Activated CD4-positive, alpha-beta T cell treated with anti-CD3 and anti-CD28 coated beads, Interleukin-2, amount 10 ng/mL, durations not matched to agents 24 days and 14 days (primary cell): ENCODE data around the gene EYA2. TPM values are rescaled to one million over a fixed set of nuclear protein-coding genes. Genes with fewer than 3 reads are reported as not detected.

ENCODE experiments used
- DNase-seq: peaks from one replicate; pipeline ENCODE4 v3.0.0; 2022
- H3K27ac Mint-ChIP-seq: one replicate; pipeline ENCODE4 v1.8.0; 2022; ENCODE audit warnings: mild to moderate bottlenecking, mixed read lengths
- H3K27me3 Mint-ChIP-seq: one replicate; pipeline ENCODE4 v1.8.0; 2022; ENCODE audit warnings: mixed read lengths
- H3K36me3 Mint-ChIP-seq: one replicate; pipeline ENCODE4 v1.8.0; 2022; ENCODE audit warnings: low read depth, mild to moderate bottlenecking, mixed read lengths
- H3K4me1 Mint-ChIP-seq: one replicate; pipeline ENCODE4 v1.8.0; 2021; ENCODE audit warnings: mixed read lengths
- H3K4me3 Mint-ChIP-seq: one replicate; pipeline ENCODE4 v1.8.0; 2022; ENCODE audit warnings: mild to moderate bottlenecking, moderate library complexity, mixed read lengths
- H3K9me3 Mint-ChIP-seq: one replicate; pipeline ENCODE4 v1.8.0; 2021; ENCODE audit warnings: mixed read lengths
- intact Hi-C: fragments of 100-400 bp; cut with micrococcal nuclease; formaldehyde crosslinking; loops from one replicate; pipeline ENCODE4 v1.15.1; 2023
- total RNA-seq: library from RNA; stranded (reverse); gene quantifications from 2 replicates; pipeline ENCODE4 v1.2.3, GENCODE V29; 2022

Gene EYA2
- total RNA-seq, 1 donor from 2014 or later: not detected

DNA sequence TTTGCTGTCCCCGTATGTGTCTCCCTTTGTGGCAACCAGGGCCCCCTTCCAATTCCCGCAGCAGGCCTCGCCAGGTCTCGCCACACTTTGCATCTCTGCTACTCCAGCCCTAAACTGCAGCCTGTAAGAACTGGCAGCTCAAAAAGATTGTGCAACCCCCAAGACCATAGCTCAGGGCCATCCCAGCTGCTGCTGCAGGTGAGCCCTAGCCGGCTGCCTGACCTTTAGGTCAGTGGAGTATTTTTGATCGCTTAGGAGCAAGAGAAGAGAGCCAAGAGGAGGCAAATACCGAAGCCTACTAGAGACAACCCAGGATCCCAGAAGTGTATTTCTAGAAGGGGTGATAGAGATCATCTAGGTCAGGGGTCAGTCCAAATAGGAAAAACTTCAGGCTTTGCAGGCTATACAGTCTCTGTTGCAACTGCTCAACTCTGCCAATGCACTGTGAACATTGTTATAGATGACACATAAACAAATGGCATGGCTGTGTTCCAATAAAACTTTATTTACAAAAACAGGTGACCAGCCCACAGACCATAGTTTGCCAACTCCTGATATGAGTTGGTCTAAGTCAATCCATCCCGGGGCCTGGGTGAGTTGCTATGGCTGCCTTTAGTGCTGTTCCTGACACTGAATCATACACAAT, 138.4 kb downstream of the EYA2 start:
- Mint-ChIP-seq H3K27me3 (peaks cover 3% of the 10 kb centered on the region), H3K4me1 (no peaks in the 10 kb centered on the region), H3K9me3 (no peaks in the 10 kb centered on the region), H3K4me3 (no peak overlapping the region), H3K36me3 (no peaks in the 10 kb centered on the region), H3K27ac (no peak overlapping the region)
- intact Hi-C loops: no loop called here
- no peak for DNase-seq

DNA sequence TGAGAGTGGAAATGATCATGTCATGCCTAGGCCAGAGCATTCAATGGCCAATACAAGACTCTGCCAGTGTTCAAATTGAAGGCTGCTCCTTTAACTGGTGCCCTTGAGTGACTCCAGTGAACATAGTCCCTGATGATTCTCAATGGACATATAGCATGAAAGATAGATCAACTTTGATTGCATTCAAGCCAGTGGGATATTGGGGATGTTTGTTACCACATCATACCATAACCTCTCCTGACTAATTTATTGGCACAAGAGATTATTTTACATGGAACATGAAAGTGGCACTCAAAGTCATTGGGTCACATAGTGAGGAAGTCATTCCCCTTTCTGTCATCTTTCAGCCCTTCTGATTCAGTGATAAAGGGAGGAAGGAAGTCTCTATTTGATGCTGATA, 139.0 kb downstream of the EYA2 start:
- H3K4me3 Mint-ChIP-seq: no peak overlapping the region
- no peaks in the 10 kb centered on the region for H3K9me3 Mint-ChIP-seq
- H3K27me3 Mint-ChIP-seq: peaks cover 5% of the 10 kb centered on the region
- DNase-seq: no peak
- no peaks in the 10 kb centered on the region for H3K36me3 Mint-ChIP-seq
- no peak overlapping the region for H3K27ac Mint-ChIP-seq
- peaks cover 1% of the 10 kb centered on the region for H3K4me1 Mint-ChIP-seq
- intact Hi-C loops: no loop called here

- H3K4me1 Mint-ChIP-seq: peaks cover 2% of the 10 kb centered on the region
- no peak for DNase-seq
- no peaks in the 10 kb centered on the region for H3K9me3 Mint-ChIP-seq
- no peak overlapping the region for H3K4me3 Mint-ChIP-seq
- H3K27me3 Mint-ChIP-seq: peaks cover 6% of the 10 kb centered on the region
- intact Hi-C loops: no loop called here
- no peak overlapping the region for H3K27ac Mint-ChIP-seq
- no peaks in the 10 kb centered on the region for H3K36me3 Mint-ChIP-seq
These were observed 140.5 kb downstream of the EYA2 start for GRCh38 chr20:47035026-47035590.

DNA sequence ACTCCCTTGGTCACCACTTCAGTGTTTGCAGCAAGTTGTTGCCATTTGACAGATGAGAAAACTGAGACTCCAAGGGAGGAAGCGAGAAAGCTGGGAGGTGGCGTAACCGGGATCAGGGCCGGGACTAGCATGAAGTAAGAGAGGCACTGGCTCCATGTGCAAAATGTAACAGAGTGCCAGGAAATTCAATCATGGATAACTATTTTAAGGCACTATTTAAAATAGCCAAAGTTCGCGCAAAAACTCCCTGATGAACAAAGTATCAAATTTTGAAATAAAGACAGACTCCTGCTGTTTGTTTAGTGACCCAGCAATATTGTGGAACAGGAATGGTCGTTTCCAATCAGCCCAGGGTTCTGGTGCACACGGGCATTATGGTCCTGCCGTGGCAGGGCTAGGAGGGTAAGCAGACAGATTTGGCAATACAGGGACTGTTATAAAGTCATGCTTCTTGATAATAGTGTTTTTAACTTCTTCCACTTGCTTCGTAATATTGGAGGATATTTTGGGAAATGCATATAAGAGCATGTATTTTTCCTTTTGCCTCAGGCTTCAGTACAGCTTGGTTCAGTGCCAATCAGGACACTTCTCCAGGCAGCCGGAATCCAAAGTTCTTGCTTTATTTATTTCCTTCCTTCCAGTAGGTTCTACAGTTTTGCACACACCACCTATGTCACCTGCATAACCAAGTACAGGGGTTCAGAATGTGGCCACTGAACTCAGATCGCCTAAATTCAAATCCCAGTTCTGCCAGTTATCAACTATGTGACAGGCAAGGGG, 141.6 kb downstream of the EYA2 start:
- H3K27ac Mint-ChIP-seq: no peak overlapping the region
- intact Hi-C loops: no loop called here
- peaks cover 5% of the 10 kb centered on the region for H3K27me3 Mint-ChIP-seq
- no peaks in the 10 kb centered on the region for H3K36me3 Mint-ChIP-seq
- H3K4me3 Mint-ChIP-seq: no peak overlapping the region
- H3K9me3 Mint-ChIP-seq: no peaks in the 10 kb centered on the region
- DNase-seq: no peak
- H3K4me1 Mint-ChIP-seq: peaks cover 2% of the 10 kb centered on the region

- intact Hi-C loops: no loop called here
- no peak overlapping the region for H3K27ac Mint-ChIP-seq
- H3K4me3 Mint-ChIP-seq: no peak overlapping the region
- H3K27me3 Mint-ChIP-seq: peaks cover 9% of the 10 kb centered on the region
- H3K9me3 Mint-ChIP-seq: no peaks in the 10 kb centered on the region
- H3K36me3 Mint-ChIP-seq: no peaks in the 10 kb centered on the region
- DNase-seq: no peak
- H3K4me1 Mint-ChIP-seq: peaks cover 2% of the 10 kb centered on the region
These were observed 144.2 kb downstream of the EYA2 start for GRCh38 chr20:47038566-47039560.

GRCh38 chr20:47040506-47041125, 146.0 kb downstream of the EYA2 start:
- Mint-ChIP-seq H3K9me3 (no peaks in the 10 kb centered on the region), H3K4me1 (peaks cover 2% of the 10 kb centered on the region), H3K36me3 (no peaks in the 10 kb centered on the region), H3K27me3 (peaks cover 9% of the 10 kb centered on the region), H3K27ac (no peak overlapping the region), H3K4me3 (no peak overlapping the region)
- DNase-seq: no peak
- intact Hi-C loops: no loop called here

- Mint-ChIP-seq H3K36me3 (no peaks in the 10 kb centered on the region), H3K4me3 (no peak overlapping the region), H3K27ac (no peak overlapping the region), H3K27me3 (peaks cover 9% of the 10 kb centered on the region), H3K4me1 (peaks cover 2% of the 10 kb centered on the region), H3K9me3 (no peaks in the 10 kb centered on the region)
- intact Hi-C loops: no loop called here
- DNase-seq: no peak
These were observed 146.8 kb downstream of the EYA2 start for GRCh38 chr20:47041396-47041899.

DNA sequence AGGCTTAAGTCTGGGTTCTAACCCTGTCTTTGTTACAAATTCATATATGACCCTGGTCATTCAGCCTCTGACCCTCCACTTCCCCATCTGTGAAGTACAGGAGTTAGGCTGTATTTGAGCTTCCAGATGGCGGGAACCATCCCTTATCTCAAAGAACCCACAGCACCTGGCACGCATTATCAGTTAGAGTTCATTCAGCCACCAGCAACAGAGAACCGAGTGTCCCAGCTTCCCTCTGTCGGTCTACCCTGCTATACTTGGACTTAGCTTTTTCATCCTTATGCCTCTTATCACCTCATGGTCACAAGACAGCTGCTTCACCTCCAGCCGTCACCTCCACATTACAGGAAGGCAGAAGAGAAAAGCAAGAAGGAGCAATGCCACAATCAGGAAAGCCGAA, 147.8 kb downstream of the EYA2 start:
- H3K4me3 Mint-ChIP-seq: no peak overlapping the region
- H3K27me3 Mint-ChIP-seq: peaks cover 9% of the 10 kb centered on the region
- peaks cover 2% of the 10 kb centered on the region for H3K4me1 Mint-ChIP-seq

GRCh38 chr20:47043086-47043485, 148.4 kb downstream of the EYA2 start:
- Mint-ChIP-seq H3K27ac (no peak overlapping the region), H3K4me3 (no peak overlapping the region), H3K27me3 (peaks cover 9% of the 10 kb centered on the region), H3K9me3 (no peaks in the 10 kb centered on the region), H3K36me3 (no peaks in the 10 kb centered on the region), H3K4me1 (peaks cover 2% of the 10 kb centered on the region)
- intact Hi-C loops: no loop called here
- no peak for DNase-seq

More for the DNA sequence above, 147.8 kb downstream of the EYA2 start:
- DNase-seq: no peak
- intact Hi-C loops: no loop called here
- no peaks in the 10 kb centered on the region for H3K9me3 Mint-ChIP-seq
- H3K27ac Mint-ChIP-seq: no peak overlapping the region
- no peaks in the 10 kb centered on the region for H3K36me3 Mint-ChIP-seq

DNA sequence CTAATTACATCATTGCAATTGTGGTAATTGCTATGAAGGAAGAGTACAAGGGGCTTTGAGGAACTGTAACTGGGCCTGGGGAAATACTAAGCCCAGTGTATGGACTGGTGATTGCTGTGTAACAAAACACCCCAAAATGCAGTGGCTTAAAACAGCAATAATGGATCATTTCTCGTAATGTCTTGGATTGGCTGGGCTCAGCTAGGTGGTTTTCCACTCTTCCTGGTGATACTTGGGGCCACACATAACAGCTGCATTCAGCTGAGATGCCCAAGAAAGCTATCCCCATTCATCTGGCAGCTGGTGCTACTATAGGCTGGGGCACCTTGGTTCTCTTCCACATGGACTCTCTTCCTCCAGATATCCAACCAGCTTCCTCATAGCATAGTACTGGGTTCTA, 150.3 kb downstream of the EYA2 start:
- no peaks in the 10 kb centered on the region for H3K9me3 Mint-ChIP-seq
- no peaks in the 10 kb centered on the region for H3K36me3 Mint-ChIP-seq
- H3K4me3 Mint-ChIP-seq: no peak overlapping the region
- no peak overlapping the region for H3K27ac Mint-ChIP-seq
- no peak for DNase-seq
- intact Hi-C loops: no loop called here
- peaks cover 8% of the 10 kb centered on the region for H3K27me3 Mint-ChIP-seq
- H3K4me1 Mint-ChIP-seq: no peaks in the 10 kb centered on the region

DNA sequence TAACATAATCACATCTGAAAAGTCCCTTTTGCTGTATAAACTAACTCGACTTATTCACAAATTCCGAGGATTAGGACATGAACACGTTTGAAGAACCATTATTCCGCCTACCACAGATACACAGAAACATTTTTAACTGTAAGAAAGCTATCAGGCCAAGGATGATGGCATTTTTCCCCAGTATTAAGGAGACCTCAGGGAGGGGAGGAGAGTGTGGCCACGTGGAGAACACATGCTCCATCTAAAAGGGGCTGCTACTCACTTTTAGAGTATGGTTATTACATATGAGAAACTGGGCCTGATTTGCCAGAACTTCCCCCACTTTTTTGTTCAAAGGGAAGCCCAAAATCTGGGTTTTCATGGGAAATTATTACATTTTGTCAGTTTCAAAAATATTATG, 153.4 kb downstream of the EYA2 start:
- Mint-ChIP-seq H3K27me3 (peaks cover 5% of the 10 kb centered on the region), H3K27ac (no peak overlapping the region), H3K4me1 (no peaks in the 10 kb centered on the region), H3K9me3 (no peaks in the 10 kb centered on the region), H3K4me3 (no peak overlapping the region), H3K36me3 (no peaks in the 10 kb centered on the region)
- intact Hi-C loops: no loop called here
- no peak for DNase-seq

DNA sequence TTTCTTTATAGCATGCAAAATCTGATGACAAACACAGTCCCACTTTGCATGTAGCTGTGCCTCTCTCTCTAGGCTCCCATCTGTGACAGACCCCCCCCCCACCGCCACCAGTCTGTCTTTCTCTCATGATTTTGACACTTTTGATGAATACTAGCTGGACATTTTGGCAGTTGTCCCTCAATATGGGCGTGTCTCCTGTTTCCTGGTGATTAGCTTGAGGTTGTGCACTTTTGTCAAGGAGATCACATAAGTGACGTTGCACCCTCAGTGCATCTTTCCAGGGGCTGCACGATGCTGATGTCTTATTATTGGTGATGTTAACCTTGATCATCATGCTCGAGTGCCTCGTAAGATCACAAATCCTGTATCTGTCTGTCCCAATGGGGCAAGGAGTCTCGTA, 155.1 kb downstream of the EYA2 start:
- no peaks in the 10 kb centered on the region for H3K36me3 Mint-ChIP-seq
- H3K4me1 Mint-ChIP-seq: no peaks in the 10 kb centered on the region
- intact Hi-C loops: no loop called here
- H3K27me3 Mint-ChIP-seq: peaks cover 5% of the 10 kb centered on the region
- no peaks in the 10 kb centered on the region for H3K9me3 Mint-ChIP-seq
- no peak overlapping the region for H3K4me3 Mint-ChIP-seq
- no peak for DNase-seq
- H3K27ac Mint-ChIP-seq: no peak overlapping the region

GRCh38 chr20:47050996-47051395, 156.4 kb downstream of the EYA2 start:
- no peaks in the 10 kb centered on the region for H3K9me3 Mint-ChIP-seq
- no peaks in the 10 kb centered on the region for H3K4me1 Mint-ChIP-seq
- DNase-seq: no peak
- no peaks in the 10 kb centered on the region for H3K36me3 Mint-ChIP-seq
- no peak overlapping the region for H3K27ac Mint-ChIP-seq
- no peak overlapping the region for H3K4me3 Mint-ChIP-seq
- intact Hi-C loops: no loop called here
- H3K27me3 Mint-ChIP-seq: peaks cover 5% of the 10 kb centered on the region
